Stimulated activated naive B cell treated with anti-CD40 and anti-IgM and Interleukin-4, amounts not matched to agents 10 μg/mL and 1 μg/mL and 100 μg/mL, for 72 hours (primary cell): ENCODE results near the gene CCDC69.
A peak's percentile ranks its signal among the peaks of the same experiment; 100 is the strongest.
"Not testable (repeated sequence)": the region's sequence is repeated elsewhere in the genome, so short reads cannot be mapped to it uniquely, and the experiment has no call there.

Source experiments
- ATAC-seq, 2 donors: fragments of 150-1000 bp; cut with Tn5 transposase; replicated peaks; 2 replicates each; pipeline ENCODE4 v1.10.0; 2021; ENCODE audit warnings: moderate library complexity in 1 of 2
- DNase-seq: peaks from one replicate; pipeline ENCODE4 v3.0.0; 2021
- H3K27ac Mint-ChIP-seq: one replicate; pipeline ENCODE4 v1.8.0; 2022; ENCODE audit warnings: mild to moderate bottlenecking, mixed read lengths
- H3K27me3 Mint-ChIP-seq, 2 donors: one replicate each; pipeline ENCODE4 v1.8.0; 2022; ENCODE audit warnings: mixed read lengths in 2 of 2
- H3K36me3 Mint-ChIP-seq, 2 donors: one replicate each; pipeline ENCODE4 v1.8.0; 2022; ENCODE audit warnings: mixed read lengths in 2 of 2, mild to moderate bottlenecking in 1 of 2
- H3K4me1 Mint-ChIP-seq, 2 donors: one replicate each; pipeline ENCODE4 v1.8.0; 2022; ENCODE audit warnings: mixed read lengths in 2 of 2, mild to moderate bottlenecking in 1 of 2
- H3K4me3 Mint-ChIP-seq, 2 donors: one replicate each; pipeline ENCODE4 v1.8.0; 2022; ENCODE audit warnings: mild to moderate bottlenecking in 2 of 2, mixed read lengths in 2 of 2, moderate library complexity in 1 of 2
- H3K9me3 Mint-ChIP-seq, 2 donors: one replicate each; pipeline ENCODE4 v1.8.0; 2022; ENCODE audit warnings: mixed read lengths in 2 of 2, mild to moderate bottlenecking in 1 of 2

Gene CCDC69

GRCh38 chr5:151184316-151185042, 39.4 kb downstream of the CCDC69 start:
- DNase-seq: no peak

GRCh38 chr5:151183456-151184245, 40.2 kb downstream of the CCDC69 start:
- Mint-ChIP-seq H3K36me3 (peaks cover 56 to 75% of the 10 kb centered on the region in 2 donors), H3K4me3 (no peak overlapping the region), H3K4me1 (peaks cover 38 to 65% of the 10 kb centered on the region in 2 donors), H3K9me3 (peaks cover 0 to 3% of the 10 kb centered on the region in 2 donors), H3K27ac (peak overlapping the region; percentile 65), H3K27me3 (no peaks in the 10 kb centered on the region)
- DNase-seq: no peak
- no peak for ATAC-seq

More at GRCh38 chr5:151184316-151185042, 39.4 kb downstream of the CCDC69 start:
- peaks cover 34 to 65% of the 10 kb centered on the region in 2 donors for H3K4me1 Mint-ChIP-seq
- no peak overlapping the region for H3K27ac Mint-ChIP-seq
- H3K4me3 Mint-ChIP-seq: no peak overlapping the region
- H3K27me3 Mint-ChIP-seq: no peaks in the 10 kb centered on the region
- peaks cover 57 to 75% of the 10 kb centered on the region in 2 donors for H3K36me3 Mint-ChIP-seq
- peaks cover 0 to 1% of the 10 kb centered on the region in 2 donors for H3K9me3 Mint-ChIP-seq
- no peak for ATAC-seq

DNA sequence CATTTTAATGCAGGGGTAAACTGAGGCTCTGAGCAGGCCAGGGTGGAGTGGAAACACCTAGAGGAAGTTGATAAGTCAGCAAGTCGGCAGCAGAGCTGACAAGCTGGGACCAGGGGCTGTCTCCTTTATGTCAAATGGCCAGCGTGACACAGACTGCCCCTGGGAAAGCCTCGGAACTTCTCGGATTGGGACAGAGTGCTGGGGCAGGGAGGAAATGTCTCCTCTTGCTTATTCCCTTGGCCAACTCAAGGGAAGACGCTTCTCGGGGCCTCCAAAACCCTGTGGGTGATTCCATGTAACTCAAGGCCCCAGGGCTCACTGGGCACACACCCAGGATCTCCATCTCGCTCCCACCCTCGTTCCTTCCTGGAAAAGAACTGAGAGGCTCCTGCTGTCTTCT, 40.9 kb downstream of the CCDC69 start:
- Mint-ChIP-seq H3K27me3 (no peaks in the 10 kb centered on the region), H3K9me3 (peaks cover under 1 to 3% of the 10 kb centered on the region in 2 donors), H3K4me1 (peaks cover 44 to 72% of the 10 kb centered on the region in 2 donors), H3K4me3 (no peak overlapping the region), H3K36me3 (peaks cover 61 to 78% of the 10 kb centered on the region in 2 donors), H3K27ac (peak overlapping the region; percentile 65)
- ATAC-seq (no peak), DNase-seq (no peak)

- Mint-ChIP-seq H3K27ac (peak overlapping the region; percentile 95), H3K4me1 (peaks cover 45 to 76% of the 10 kb centered on the region in 2 donors), H3K27me3 (no peaks in the 10 kb centered on the region), H3K4me3 (no peak overlapping the region), H3K36me3 (peaks cover 61 to 77% of the 10 kb centered on the region in 2 donors), H3K9me3 (peaks cover 3% of the 10 kb centered on the region in 2 donors)
- no peak for ATAC-seq
- DNase-seq: no peak
Measured at GRCh38 chr5:151182524-151182900, 41.4 kb downstream of the CCDC69 start.

DNA sequence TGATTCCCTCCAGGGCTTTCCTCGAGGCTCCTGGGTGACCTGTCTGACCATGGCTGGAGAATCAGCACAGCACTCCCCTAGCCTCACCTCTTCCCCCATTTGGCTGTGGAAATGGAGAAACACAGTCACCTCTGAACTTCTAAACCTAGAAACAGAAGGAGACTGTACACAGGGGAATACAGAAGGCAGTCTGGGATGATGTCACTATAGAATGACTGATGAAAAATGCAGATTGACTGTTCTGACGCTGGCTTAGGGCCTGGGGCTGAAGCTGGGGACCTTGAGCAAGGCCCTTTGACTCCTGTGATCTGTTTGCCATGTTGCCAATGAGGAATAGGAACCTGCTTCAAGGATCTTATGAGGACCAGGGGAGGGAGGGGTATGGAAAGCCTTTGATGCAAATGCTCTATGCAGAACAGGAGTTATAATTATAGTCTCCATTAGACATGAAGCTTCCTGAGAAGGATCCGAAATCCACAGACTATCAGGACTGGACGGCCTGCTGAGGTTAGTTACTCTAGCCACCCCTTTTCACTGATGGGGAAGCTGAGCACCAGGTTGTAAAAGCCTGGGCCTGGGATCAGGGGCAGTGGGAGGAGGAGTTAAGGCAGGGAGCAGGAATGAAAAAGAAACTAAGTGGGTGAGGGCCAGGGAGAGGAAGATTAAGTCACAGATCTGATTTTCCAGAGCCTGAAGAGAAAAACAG, 41.9 kb downstream of the CCDC69 start:
- H3K27me3 Mint-ChIP-seq: no peaks in the 10 kb centered on the region
- H3K36me3 Mint-ChIP-seq: peaks cover 60 to 73% of the 10 kb centered on the region in 2 donors
- peak overlapping the region; percentile 95 for H3K27ac Mint-ChIP-seq
- DNase-seq (no peak), ATAC-seq (peak; percentile 79 to 80)
- H3K4me1 Mint-ChIP-seq: peaks cover 44 to 79% of the 10 kb centered on the region in 2 donors
- peaks cover 3% of the 10 kb centered on the region in 2 donors for H3K9me3 Mint-ChIP-seq
- H3K4me3 Mint-ChIP-seq: peak overlapping the region in 1 of 2 donors; percentile 41

- no peak overlapping the region for H3K4me3 Mint-ChIP-seq
- DNase-seq (no peak), ATAC-seq (peak in 1 of 2 donors; percentile 24)
- H3K4me1 Mint-ChIP-seq: peaks cover 36 to 64% of the 10 kb centered on the region in 2 donors
- peaks cover 3% of the 10 kb centered on the region in 2 donors for H3K9me3 Mint-ChIP-seq
- peaks cover 46 to 58% of the 10 kb centered on the region in 2 donors for H3K36me3 Mint-ChIP-seq
- H3K27ac Mint-ChIP-seq: peak overlapping the region; percentile 47
- H3K27me3 Mint-ChIP-seq: no peaks in the 10 kb centered on the region
Measured at GRCh38 chr5:151180291-151180690, 43.6 kb downstream of the CCDC69 start.

GRCh38 chr5:151179489-151179840, 44.4 kb downstream of the CCDC69 start:
- Mint-ChIP-seq H3K4me1 (peaks cover 38 to 66% of the 10 kb centered on the region in 2 donors), H3K4me3 (no peak overlapping the region), H3K9me3 (peaks cover 3 to 4% of the 10 kb centered on the region in 2 donors), H3K27me3 (no peaks in the 10 kb centered on the region), H3K27ac (peak overlapping the region; percentile 78), H3K36me3 (peaks cover 46 to 57% of the 10 kb centered on the region in 2 donors)
- DNase-seq: no peak
- no peak for ATAC-seq

GRCh38 chr5:151178777-151179488, 45.0 kb downstream of the CCDC69 start:
- Mint-ChIP-seq H3K4me3 (no peak overlapping the region), H3K27me3 (no peaks in the 10 kb centered on the region), H3K27ac (peak overlapping the region; percentile 78), H3K4me1 (peaks cover 39 to 71% of the 10 kb centered on the region in 2 donors), H3K36me3 (peaks cover 52 to 62% of the 10 kb centered on the region in 2 donors), H3K9me3 (peaks cover 3 to 4% of the 10 kb centered on the region in 2 donors)
- DNase-seq (no peak), ATAC-seq (peak; percentile 3 to 4)

GRCh38 chr5:151178372-151178771, 45.5 kb downstream of the CCDC69 start:
- no peaks in the 10 kb centered on the region for H3K27me3 Mint-ChIP-seq
- H3K4me3 Mint-ChIP-seq: no peak overlapping the region
- peak overlapping the region; percentile 20 for H3K27ac Mint-ChIP-seq
- peaks cover 52 to 63% of the 10 kb centered on the region in 2 donors for H3K36me3 Mint-ChIP-seq
- ATAC-seq (peak; percentile 33 to 35), DNase-seq (no peak)
- peaks cover 3 to 4% of the 10 kb centered on the region in 2 donors for H3K9me3 Mint-ChIP-seq
- H3K4me1 Mint-ChIP-seq: peaks cover 41 to 73% of the 10 kb centered on the region in 2 donors

GRCh38 chr5:151176268-151176667, 47.6 kb downstream of the CCDC69 start:
- DNase-seq, H3K27ac Mint-ChIP-seq: not testable (repeated sequence)
- peaks cover 36 to 66% of the 10 kb centered on the region in 2 donors for H3K4me1 Mint-ChIP-seq

GRCh38 chr5:151174612-151175101, 49.2 kb downstream of the CCDC69 start:
- Mint-ChIP-seq H3K4me1 (peaks cover 36 to 63% of the 10 kb centered on the region in 2 donors), H3K27me3 (no peaks in the 10 kb centered on the region), H3K36me3 (peaks cover 26 to 28% of the 10 kb centered on the region in 2 donors), H3K27ac (no peak overlapping the region), H3K4me3 (no peak overlapping the region), H3K9me3 (peaks cover 3 to 4% of the 10 kb centered on the region in 2 donors)
- ATAC-seq (no peak), DNase-seq (no peak)

More at GRCh38 chr5:151176268-151176667, 47.6 kb downstream of the CCDC69 start:
- H3K36me3 Mint-ChIP-seq: peaks cover 37 to 41% of the 10 kb centered on the region in 2 donors
- not testable (repeated sequence) for H3K27me3 Mint-ChIP-seq, H3K9me3 Mint-ChIP-seq, H3K4me3 Mint-ChIP-seq, ATAC-seq

GRCh38 chr5:151173711-151174611, 49.9 kb downstream of the CCDC69 start:
- DNase-seq (no peak), ATAC-seq (no peak)
- Mint-ChIP-seq H3K36me3 (peaks cover 21 to 23% of the 10 kb centered on the region in 2 donors), H3K4me3 (no peak overlapping the region), H3K27ac (peak overlapping the region; percentile 75), H3K27me3 (no peaks in the 10 kb centered on the region), H3K9me3 (peaks cover 2 to 4% of the 10 kb centered on the region in 2 donors), H3K4me1 (peaks cover 36 to 62% of the 10 kb centered on the region in 2 donors)
